GM18498 (cell line): Measurements from ENCODE around the gene ASB1.
"Not testable (repeated sequence)": the region's sequence is repeated elsewhere in the genome, so short reads cannot be mapped to it uniquely, and the experiment has no call there.

ENCODE experiments used
- ATAC-seq: cut with Tn5 transposase; IDR thresholded peaks from one replicate; pipeline ENCODE4 v1.9.1; 2021; ENCODE audit warnings: mild to moderate bottlenecking, moderate library complexity; ENCODE audit not compliant: unreplicated experiment

The ASB1 gene

GRCh38 chr2:238441262-238442114 is 14.8 kb downstream of the ASB1 start:
- ATAC-seq = no peak

GRCh38 chr2:238442257-238442656 is 15.5 kb downstream of the ASB1 start:
- ATAC-seq = not testable (repeated sequence)

- ATAC-seq = no peak
These were observed 17.5 kb downstream of the ASB1 start for GRCh38 chr2:238444242-238444641.

- ATAC-seq = no peak
These were observed 18.9 kb downstream of the ASB1 start for GRCh38 chr2:238445409-238446190.

- no peak for ATAC-seq
These were observed 19.6 kb downstream of the ASB1 start for GRCh38 chr2:238446371-238446770.

- ATAC-seq = no peak
These were observed 21.6 kb downstream of the ASB1 start for GRCh38 chr2:238448031-238448955.

- no peak for ATAC-seq
These were observed 22.5 kb downstream of the ASB1 start for GRCh38 chr2:238449241-238449640.

GRCh38 chr2:238449909-238450417 is 23.2 kb downstream of the ASB1 start:
- no peak for ATAC-seq

GRCh38 chr2:238450440-238450861 is 23.7 kb downstream of the ASB1 start:
- ATAC-seq = no peak

- no peak for ATAC-seq
These were observed 27.1 kb downstream of the ASB1 start for GRCh38 chr2:238453842-238454241.

- ATAC-seq = no peak
These were observed 29.7 kb downstream of the ASB1 start for GRCh38 chr2:238456449-238456848.

- ATAC-seq = no peak
These were observed 30.5 kb downstream of the ASB1 start for GRCh38 chr2:238456970-238457926.

- ATAC-seq = no peak
These were observed 31.2 kb downstream of the ASB1 start for GRCh38 chr2:238457927-238458324.

GRCh38 chr2:238458651-238459050 is 31.9 kb downstream of the ASB1 start:
- ATAC-seq = no peak

GRCh38 chr2:238459081-238459629 is 32.4 kb downstream of the ASB1 start:
- ATAC-seq = no peak

GRCh38 chr2:238461051-238461450 is 34.3 kb downstream of the ASB1 start:
- no peak for ATAC-seq

GRCh38 chr2:238461491-238461890 is 34.8 kb downstream of the ASB1 start:
- no peak for ATAC-seq

GRCh38 chr2:238461916-238462315 is 35.2 kb downstream of the ASB1 start:
- ATAC-seq = no peak

- no peak for ATAC-seq
These were observed 36.2 kb downstream of the ASB1 start for GRCh38 chr2:238462782-238463396.
